HG02943 (cell line): ENCODE results near the gene LRRC9.
"Not testable (repeated sequence)": the region's sequence is repeated elsewhere in the genome, so short reads cannot be mapped to it uniquely, and the experiment has no call there.

Experiments used
- ATAC-seq: cut with Tn5 transposase; IDR thresholded peaks from one replicate; pipeline ENCODE4 v1.9.1; 2021; ENCODE audit warnings: mild to moderate bottlenecking, low read depth, moderate library complexity; ENCODE audit not compliant: unreplicated experiment

Gene LRRC9

GRCh38 chr14:60051721-60052221, 131.8 kb downstream of the LRRC9 start:
- no peak for ATAC-seq

DNA sequence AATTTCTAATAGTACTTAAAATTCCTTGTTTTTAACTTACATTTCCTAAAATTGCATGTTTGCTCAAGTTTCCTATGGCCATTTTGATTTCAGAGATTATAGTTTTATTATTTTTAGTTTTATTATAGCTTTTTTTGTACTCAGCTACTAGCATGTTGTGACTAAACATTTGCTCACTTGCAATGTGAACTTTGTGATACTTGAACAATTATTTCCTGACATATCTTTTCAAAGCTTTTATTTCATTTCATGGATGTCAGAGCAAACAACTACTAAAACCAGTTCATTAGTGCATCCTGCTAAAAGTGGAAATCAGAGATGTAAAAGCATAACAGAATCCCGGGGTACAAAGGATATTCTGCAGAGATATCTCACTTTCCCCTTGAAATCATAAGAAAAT, 138.1 kb downstream of the LRRC9 start:
- no peak for ATAC-seq

GRCh38 chr14:60061371-60061770, 141.4 kb downstream of the LRRC9 start:
- ATAC-seq: no peak

- ATAC-seq: no peak
Observed at GRCh38 chr14:60064491-60065072, 144.6 kb downstream of the LRRC9 start.

DNA sequence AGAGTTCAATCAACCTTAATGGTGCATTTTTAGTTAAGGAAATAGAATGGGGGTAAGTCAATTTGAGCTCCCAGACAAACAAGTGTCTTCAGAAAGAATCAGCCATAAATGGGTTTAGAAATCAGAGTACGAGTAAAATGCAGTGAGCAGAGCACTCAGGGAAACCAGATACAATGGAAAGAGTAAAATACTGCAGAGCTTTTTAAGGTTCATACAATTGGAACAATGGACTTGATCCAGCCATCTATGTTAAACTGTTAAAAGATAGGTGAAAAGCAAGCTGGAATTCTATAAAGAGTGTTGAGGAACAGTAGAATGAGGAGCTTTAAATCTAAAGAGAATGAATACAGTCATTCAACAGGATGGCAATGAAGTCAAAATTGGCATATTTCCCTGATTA, 147.9 kb downstream of the LRRC9 start:
- ATAC-seq: no peak

DNA sequence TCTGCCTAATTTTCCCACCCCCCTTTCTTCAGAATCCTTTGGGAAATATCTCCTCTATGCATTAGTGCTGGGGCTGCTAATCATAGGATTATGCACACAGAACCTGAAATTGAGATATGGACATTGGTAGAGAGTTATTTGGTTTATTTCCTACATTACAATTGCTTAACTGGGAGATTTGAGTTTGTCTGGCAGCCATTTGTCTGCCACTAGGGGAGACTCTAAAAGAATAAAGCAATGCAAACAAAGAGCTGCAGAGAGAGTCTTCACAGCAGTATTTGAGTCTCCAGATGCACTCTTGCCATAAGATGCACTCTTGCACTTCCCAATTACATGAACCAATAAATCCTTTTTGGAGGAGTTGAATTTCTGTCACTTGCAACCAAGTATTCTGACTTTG, 159.8 kb downstream of the LRRC9 start:
- no peak for ATAC-seq

DNA sequence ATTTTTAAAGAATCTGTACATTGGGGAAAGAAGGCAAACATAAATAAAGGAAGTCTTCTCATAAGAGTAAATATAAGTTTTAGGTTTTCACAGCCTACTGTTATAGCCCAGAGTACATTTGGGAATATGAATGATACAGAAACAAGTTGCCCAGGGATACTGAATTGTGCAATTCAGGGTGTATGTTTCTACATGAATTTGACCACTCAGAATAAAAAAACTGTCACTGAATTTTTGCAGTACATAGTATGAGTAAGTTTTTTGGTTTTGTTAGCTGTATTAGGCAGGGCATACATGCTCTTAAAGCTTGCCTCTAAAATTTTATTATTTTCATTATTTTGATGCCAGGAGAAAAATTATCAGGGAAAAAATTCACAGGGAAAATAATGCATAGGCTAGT, 165.1 kb downstream of the LRRC9 start:
- no peak for ATAC-seq

- no peak for ATAC-seq
Observed at GRCh38 chr14:60085693-60086092, 165.7 kb downstream of the LRRC9 start.

DNA sequence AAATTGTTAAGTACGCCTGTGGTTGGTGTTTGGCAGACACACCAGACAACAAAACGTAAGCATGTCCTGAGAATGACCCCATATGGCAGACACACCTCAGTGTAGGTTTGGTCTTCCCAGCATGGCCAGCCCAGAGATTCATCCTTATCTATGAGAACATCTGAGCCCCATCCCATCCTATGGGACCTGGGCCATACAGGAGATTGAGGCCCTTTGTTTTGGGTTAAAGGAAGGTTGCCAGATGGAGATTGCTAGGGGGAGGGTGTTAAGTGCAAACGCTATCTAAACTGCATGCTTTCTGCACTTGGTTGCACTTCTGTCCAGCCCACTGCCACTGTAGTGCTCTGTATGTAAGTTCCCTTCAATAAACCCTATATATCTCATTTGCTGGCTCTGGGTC, 167.7 kb downstream of the LRRC9 start:
- no peak for ATAC-seq

GRCh38 chr14:60089221-60089620, 169.3 kb downstream of the LRRC9 start:
- no peak for ATAC-seq

- no peak for ATAC-seq
Observed at GRCh38 chr14:60090864-60091519, 171.0 kb downstream of the LRRC9 start.

- peak; percentile 95 for ATAC-seq
Observed at GRCh38 chr14:60091550-60092525, 171.9 kb downstream of the LRRC9 start, which contains the start of gene PCNX4. Gene PCNX4 (plus strand): TSS chr14:60091923. CDS start chr14:60107639, 15,716 bp downstream.

DNA sequence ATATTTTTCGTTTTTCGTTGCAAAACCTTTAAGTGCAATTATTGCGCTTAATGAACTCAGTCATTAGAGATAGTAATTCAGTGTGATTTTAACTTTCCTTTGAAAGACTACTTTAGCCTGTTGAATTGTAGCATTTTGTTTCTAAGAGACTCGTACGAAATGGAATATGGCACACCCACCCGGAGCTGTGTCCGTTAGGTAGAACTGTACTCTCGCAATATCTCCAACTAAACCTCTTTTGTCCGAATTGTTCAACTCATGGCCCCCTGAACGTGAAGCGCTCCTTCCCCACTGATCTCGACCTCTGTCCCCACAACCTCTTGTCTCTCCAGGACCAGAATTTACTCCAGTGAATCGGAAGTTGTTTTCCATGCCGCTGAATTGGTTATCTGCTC, 172.6 kb downstream of the LRRC9 start:
- no peak for ATAC-seq

DNA sequence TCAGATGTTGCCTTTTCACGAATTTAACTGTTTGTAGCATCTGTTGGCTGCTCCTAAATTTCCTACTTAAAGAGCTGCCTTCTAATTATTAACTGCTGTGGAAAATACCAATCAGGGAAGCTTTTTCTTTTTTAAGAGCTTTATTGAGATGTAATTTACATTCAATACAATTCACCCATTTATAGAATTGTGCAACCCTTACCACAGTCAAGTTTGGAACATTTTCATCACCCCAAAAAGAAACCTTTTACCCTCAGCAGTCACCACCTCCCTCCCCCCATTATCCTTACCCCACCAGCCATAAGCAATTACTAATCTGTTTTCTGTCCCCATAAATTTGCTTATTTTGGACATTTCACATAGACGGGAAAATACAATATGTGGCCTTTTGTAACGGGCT, 173.1 kb downstream of the LRRC9 start:
- no peak for ATAC-seq

DNA sequence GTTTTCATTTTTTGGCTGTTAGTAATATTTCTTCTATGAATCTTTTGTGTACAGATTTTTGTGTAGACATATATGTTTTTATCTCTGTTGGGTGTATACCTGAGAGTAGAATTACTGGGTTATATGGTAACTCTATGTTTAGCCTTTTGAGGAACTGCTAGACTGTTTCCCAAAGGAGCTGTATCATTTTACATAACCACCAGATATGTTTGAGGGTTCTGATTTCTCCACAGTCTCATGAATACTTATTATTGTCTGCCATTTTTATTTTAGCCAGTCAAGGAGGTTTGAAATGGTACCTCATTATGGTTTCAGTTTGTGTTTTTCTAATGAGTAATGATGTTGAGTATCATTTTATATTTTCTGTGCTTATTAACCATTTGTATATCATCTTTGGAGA, 173.7 kb downstream of the LRRC9 start:
- ATAC-seq: no peak

- ATAC-seq: no peak
Observed at GRCh38 chr14:60094306-60094897, 174.5 kb downstream of the LRRC9 start.

DNA sequence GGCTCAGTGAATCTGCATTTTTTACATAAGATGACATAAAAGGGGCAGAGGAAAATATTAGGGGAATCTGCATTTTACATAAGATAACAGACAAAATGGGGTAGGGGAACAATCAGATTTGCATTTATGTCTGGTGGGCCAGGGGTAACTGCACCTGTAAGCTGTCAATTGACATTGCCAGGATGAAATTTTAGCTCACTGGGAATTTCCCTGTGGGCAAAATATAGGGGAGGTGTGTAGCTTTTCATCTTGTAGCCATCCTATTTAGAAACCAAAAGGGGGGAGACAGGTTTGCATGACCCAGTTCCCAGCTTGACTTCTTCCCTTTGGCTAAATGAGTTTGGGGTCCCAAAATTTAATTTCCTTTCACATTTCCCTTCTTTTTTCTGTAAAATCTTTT, 175.3 kb downstream of the LRRC9 start:
- no peak for ATAC-seq

DNA sequence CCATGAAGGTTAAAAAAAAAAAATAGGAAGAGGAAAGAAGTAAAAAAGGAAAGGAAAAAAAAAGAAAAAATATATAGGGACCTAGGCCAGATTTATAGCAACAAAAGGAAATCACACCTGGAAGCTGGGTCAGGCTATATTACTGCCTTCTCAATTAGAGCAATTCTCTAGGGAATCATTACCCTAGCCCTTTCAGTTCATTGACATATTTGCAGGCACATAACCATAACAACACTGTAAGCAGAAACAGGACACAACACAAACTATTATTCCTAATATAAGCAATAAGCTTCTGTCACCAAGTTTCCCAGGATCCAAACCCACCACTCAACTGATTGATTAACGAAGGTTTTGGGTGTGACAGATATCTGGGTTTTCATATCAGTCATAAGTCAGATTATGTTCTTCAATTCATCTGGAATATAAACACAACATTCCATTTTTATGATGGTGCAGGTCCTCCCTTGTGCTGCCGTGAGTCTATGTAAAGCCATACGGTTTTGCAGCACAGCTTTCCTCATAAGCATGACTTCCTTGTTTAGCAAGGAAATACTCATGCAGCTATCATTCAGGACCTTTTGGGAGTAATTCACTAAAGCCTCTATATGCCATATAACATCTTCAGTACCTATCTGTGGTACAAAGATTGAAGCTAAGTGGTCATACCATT, 176.0 kb downstream of the LRRC9 start:
- ATAC-seq: no peak

- ATAC-seq: no peak
Observed at GRCh38 chr14:60097974-60098373, 178.0 kb downstream of the LRRC9 start.

GRCh38 chr14:60099855-60100254, 179.9 kb downstream of the LRRC9 start:
- ATAC-seq: not testable (repeated sequence)
